ENCODE results near the gene TINCR.

- TF ChIP-seq FOXJ3 (CRISPR knock-in tag; IDR thresholded peaks at IDR 0.05; ENCODE audit: borderline replicate concordance) (no peak), CTCF (CRISPR knock-in tag; IDR thresholded peaks at IDR 0.05) (no peak), ZNF276 (CRISPR knock-in tag; IDR thresholded peaks at IDR 0.05; ENCODE audit: low read depth) (no peak), NR1H2 (CRISPR knock-in tag; IDR thresholded peaks at IDR 0.05; ENCODE audit: borderline replicate concordance, low read depth) (no peak), MYC (CRISPR knock-in tag; IDR thresholded peaks at IDR 0.05; ENCODE audit: borderline replicate concordance) (no peak), ZNF83 (CRISPR knock-in tag; IDR thresholded peaks at IDR 0.05; ENCODE audit: borderline replicate concordance) (no peak), MEIS2 (CRISPR knock-in tag; IDR thresholded peaks at IDR 0.05) (no peak), EZH2 (conservative IDR thresholded peaks at IDR 0.05; ENCODE audit: low read depth, low read length) (no peak)
- TF ChIP-seq, protein P1, sequence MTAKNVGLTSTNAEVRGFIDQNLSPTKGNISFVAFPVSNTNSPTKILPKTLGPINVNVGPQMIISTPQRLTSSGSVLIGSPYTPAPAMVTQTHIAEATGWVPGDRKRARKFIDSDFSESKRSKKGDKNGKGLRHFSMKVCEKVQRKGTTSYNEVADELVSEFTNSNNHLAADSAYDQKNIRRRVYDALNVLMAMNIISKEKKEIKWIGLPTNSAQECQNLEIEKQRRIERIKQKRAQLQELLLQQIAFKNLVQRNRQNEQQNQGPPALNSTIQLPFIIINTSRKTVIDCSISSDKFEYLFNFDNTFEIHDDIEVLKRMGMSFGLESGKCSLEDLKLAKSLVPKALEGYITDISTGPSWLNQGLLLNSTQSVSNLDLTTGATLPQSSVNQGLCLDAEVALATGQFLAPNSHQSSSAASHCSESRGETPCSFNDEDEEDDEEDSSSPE (CRISPR knock-in tag; IDR thresholded peaks at IDR 0.05), result no peak
- TF ChIP-seq, protein P2, sequence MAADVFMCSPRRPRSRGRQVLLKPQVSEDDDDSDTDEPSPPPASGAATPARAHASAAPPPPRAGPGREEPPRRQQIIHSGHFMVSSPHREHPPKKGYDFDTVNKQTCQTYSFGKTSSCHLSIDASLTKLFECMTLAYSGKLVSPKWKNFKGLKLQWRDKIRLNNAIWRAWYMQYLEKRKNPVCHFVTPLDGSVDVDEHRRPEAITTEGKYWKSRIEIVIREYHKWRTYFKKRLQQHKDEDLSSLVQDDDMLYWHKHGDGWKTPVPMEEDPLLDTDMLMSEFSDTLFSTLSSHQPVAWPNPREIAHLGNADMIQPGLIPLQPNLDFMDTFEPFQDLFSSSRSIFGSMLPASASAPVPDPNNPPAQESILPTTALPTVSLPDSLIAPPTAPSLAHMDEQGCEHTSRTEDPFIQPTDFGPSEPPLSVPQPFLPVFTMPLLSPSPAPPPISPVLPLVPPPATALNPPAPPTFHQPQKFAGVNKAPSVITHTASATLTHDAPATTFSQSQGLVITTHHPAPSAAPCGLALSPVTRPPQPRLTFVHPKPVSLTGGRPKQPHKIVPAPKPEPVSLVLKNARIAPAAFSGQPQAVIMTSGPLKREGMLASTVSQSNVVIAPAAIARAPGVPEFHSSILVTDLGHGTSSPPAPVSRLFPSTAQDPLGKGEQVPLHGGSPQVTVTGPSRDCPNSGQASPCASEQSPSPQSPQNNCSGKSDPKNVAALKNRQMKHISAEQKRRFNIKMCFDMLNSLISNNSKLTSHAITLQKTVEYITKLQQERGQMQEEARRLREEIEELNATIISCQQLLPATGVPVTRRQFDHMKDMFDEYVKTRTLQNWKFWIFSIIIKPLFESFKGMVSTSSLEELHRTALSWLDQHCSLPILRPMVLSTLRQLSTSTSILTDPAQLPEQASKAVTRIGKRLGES (CRISPR knock-in tag; IDR thresholded peaks at IDR 0.05; ENCODE audit: borderline replicate concordance), result no peak
Measured at GRCh38 chr19:5520501-5520900, 47.3 kb downstream of the TINCR start.

Data from HepG2 (cell line).